GM10266 (cell line): ENCODE measurements around the gene WDR35.
"Not testable (repeated sequence)": the region's sequence is repeated elsewhere in the genome, so short reads cannot be mapped to it uniquely, and the experiment has no call there.

Experiments
- DNase-seq: peaks from one replicate; pipeline ENCODE4 v3.0.0; 2012; ENCODE audit errors: extremely low spot score
- CTCF ChIP-seq: IDR thresholded peaks from 2 replicates; pipeline ENCODE4 v1.5.1; 2012; ENCODE audit warnings: mild to moderate bottlenecking, low read depth; ENCODE audit not compliant: control insufficient read depth, insufficient read depth; ENCODE audit errors: missing control alignments

Gene WDR35

GRCh38 chr2:19942199-19942598 lies 47.7 kb downstream of the WDR35 start:
- no peak for DNase-seq
- no peak for TF ChIP-seq CTCF

GRCh38 chr2:19937004-19937403 lies 52.9 kb downstream of the WDR35 start:
- no peak for TF ChIP-seq CTCF
- no peak for DNase-seq

- no peak for DNase-seq
- no peak for TF ChIP-seq CTCF
Measured at GRCh38 chr2:19936203-19936602, 53.7 kb downstream of the WDR35 start.

- DNase-seq: peak; percentile 6
- TF ChIP-seq CTCF: no peak
Measured at GRCh38 chr2:19933351-19933981, 56.4 kb downstream of the WDR35 start.

GRCh38 chr2:19932928-19933327 lies 57.0 kb downstream of the WDR35 start:
- no peak for DNase-seq
- TF ChIP-seq CTCF: no peak

GRCh38 chr2:19929226-19929625 lies 60.7 kb downstream of the WDR35 start:
- no peak for DNase-seq
- no peak for TF ChIP-seq CTCF

GRCh38 chr2:19927816-19928215 lies 62.1 kb downstream of the WDR35 start:
- not testable (repeated sequence) for DNase-seq

- DNase-seq: not testable (repeated sequence)
Measured at GRCh38 chr2:19924526-19924925, 65.4 kb downstream of the WDR35 start.

- DNase-seq: not testable (repeated sequence)
Measured at GRCh38 chr2:19922188-19922587, 67.7 kb downstream of the WDR35 start.
